ENCODE results near the gene MAML2.

MAML2 gene

DNA sequence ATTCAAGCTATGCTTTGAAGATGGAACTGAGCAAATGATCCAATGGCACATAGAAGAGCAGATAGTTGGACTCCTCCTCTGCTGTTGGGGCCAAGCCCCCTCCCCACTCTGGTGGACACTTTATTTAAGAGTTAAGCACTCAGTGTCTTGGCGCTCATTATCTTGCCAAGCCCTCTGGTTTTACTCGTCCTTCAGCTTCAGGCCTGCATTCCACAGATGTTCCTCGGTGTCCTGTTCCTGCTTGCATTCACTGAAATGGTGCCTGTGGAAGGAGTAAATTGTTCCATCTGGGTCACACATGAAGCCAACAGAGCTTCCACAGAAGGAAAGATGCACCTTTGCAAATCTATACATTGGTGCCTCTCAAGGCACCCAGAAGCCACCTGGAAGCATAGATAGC, 26.1 kb downstream of the MAML2 start:
- TF ChIP-seq, protein P1, sequence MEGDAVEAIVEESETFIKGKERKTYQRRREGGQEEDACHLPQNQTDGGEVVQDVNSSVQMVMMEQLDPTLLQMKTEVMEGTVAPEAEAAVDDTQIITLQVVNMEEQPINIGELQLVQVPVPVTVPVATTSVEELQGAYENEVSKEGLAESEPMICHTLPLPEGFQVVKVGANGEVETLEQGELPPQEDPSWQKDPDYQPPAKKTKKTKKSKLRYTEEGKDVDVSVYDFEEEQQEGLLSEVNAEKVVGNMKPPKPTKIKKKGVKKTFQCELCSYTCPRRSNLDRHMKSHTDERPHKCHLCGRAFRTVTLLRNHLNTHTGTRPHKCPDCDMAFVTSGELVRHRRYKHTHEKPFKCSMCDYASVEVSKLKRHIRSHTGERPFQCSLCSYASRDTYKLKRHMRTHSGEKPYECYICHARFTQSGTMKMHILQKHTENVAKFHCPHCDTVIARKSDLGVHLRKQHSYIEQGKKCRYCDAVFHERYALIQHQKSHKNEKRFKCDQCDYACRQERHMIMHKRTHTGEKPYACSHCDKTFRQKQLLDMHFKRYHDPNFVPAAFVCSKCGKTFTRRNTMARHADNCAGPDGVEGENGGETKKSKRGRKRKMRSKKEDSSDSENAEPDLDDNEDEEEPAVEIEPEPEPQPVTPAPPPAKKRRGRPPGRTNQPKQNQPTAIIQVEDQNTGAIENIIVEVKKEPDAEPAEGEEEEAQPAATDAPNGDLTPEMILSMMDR (conservative IDR thresholded peaks at IDR 0.05; ENCODE audit: low read depth) = no peak
- ChIA-PET CTCF (interaction anchor here (0.8 kb wide), 1 partner anchor 19 kb away, joined by 3 read pairs; no protein-coding TSS in a partner anchor), POLR2A (ENCODE audit: low non-redundant PET) (no interaction called here)
- no peak overlapping the region for H3K27ac ChIP-seq
- DNase-seq (ENCODE audit: low spot score) = no peak

DNA sequence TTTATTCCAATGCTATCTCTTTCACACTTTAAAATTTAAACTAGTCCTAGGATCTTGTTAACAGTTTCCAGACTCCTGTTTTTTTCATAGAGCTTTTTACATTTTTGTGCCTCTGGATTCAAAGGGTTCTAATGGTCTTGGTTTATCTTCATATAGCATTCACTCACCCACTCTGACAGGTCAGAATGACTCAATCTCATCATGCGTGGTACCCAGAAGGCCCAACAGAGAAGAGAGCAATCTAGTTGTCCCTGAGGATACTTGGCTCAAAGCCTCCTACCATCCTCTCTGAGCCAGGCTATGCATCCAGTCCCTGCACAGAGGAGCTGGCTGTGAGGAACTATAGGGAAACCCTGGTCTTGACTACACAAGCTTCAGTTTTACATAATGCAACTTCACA, 27.5 kb downstream of the MAML2 start:
- ChIA-PET CTCF (interaction anchor here (1.0 kb wide), 1 partner anchor 27 kb away, joined by 3 read pairs; the partner anchor contains the start of gene MAML2), POLR2A (ENCODE audit: low non-redundant PET) (no interaction called here)
- no peak for DNase-seq (ENCODE audit: low spot score)
- no peak overlapping the region for H3K27ac ChIP-seq
- TF ChIP-seq, protein P1 (conservative IDR thresholded peaks at IDR 0.05; ENCODE audit: low read depth) = no peak

DNA sequence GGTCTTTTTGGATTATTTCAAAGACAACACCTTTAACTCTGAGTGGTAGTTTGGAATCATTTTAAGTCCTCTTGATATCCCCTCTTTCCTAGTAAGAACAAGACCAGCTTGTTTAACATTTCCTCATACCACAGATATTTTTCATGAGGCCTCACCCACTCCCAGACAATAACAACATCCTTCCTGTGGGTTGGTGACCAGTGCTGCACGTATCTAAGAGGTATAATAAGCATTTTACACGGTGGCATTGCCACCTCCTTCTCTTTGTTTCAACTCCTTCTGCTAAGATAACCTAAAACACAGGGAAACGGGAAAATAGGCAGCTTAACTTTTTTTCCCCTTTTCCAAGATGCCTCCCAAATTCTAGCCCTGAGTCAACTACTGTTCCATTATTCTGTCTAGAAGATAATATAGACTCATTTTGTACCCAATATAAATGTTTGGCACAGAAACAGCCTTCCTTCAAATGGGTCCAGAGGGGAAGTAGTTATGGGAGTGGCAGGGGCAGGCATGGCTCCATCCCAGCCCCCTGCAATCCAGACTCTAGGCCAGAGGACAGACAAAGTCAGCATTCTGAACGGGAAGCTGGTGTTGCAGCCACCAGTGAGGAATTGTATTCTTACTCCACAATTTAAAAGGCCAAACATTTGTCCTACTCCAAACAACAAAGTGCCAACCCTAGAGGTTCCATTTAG, 28.5 kb downstream of the MAML2 start:
- POLR2A ChIA-PET (ENCODE audit: low non-redundant PET) = no interaction called here
- TF ChIP-seq, protein P1 (conservative IDR thresholded peaks at IDR 0.05; ENCODE audit: low read depth) = no peak
- CTCF ChIA-PET = interaction anchor here (0.6 to 1.0 kb wide), 3 partner anchors 28 to 127 kb away, joined by 3 read pairs; partner anchors contain the start of gene MAML2
- DNase-seq (ENCODE audit: low spot score) = peak; percentile 42
- H3K27ac ChIP-seq = peak overlapping the region; percentile 54; the same call in 1 of the 2 replicates

DNA sequence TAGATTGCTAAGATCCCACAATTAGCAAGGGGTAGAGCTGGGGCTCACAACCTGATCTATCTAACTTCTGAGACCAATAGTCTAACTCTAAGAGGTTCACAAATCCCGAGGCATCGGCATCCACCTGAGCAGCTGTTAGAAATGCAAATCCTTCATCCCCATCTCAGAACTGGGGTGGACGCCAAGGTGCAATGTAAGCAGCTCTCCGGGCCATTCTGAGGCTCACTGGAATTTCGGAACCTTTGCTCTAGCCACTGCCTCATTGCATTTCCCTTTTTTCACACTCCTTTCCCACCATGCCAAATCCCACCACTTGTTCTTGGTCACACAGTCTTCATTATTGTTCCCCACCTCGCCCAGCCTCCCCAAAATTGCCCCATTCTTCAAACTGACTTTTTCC, 29.8 kb downstream of the MAML2 start:
- ChIA-PET POLR2A (ENCODE audit: low non-redundant PET) (no interaction called here), CTCF (interaction anchor here (1.1 kb wide), 1 partner anchor 13 kb away, joined by 4 read pairs; no protein-coding TSS in a partner anchor)
- TF ChIP-seq, protein P1 (conservative IDR thresholded peaks at IDR 0.05; ENCODE audit: low read depth) = no peak
- DNase-seq (ENCODE audit: low spot score) = no peak
- no peak overlapping the region for H3K27ac ChIP-seq

DNA sequence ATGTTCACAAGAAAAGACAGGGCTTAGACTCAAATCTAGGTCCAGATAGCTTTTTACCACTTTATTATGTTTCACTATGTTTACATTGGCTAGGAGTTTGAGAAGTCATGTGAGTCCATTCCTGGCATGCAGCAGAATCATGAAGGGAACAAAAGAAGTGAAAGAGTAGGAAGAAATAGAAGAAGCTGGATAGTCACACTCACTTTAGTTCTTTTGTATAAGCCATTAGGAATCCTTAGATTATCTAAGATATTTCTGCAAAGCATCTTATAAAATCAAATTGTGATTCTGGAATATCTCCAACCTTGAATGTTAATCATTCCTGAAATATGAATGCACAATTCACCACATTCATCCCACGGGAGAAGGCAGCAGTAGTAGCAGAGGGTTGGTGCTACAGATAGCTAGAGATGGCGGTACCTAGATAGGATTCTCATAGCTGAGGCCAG, 31.9 kb downstream of the MAML2 start:
- no peak overlapping the region for H3K27ac ChIP-seq

DNA sequence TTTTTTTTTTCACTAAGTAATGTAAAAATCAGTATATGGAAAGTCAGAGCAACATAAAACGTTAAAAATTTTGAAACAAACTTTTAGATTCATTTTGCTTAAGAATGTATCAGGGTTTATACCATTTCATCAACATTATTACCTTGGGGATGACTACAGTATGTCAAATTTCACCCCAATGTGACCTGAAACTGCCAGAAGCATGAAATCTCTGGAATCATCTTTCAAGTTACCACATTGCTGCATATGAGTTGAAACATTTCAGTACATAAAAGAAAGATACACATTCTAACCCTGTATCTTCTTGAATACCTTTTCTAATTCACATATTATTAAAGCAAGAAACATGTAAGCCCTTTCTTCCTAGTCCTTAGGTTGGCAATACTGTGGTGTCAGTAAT, 32.8 kb downstream of the MAML2 start:
- H3K27ac ChIP-seq = no peak overlapping the region
- ChIA-PET CTCF (interaction anchor here (0.6 to 1.5 kb wide), 3 partner anchors 33 to 1201 kb away, joined by 3 to 6 read pairs (median 3); partner anchors contain the start of gene MAML2), POLR2A (ENCODE audit: low non-redundant PET) (no interaction called here)
- no peak for DNase-seq (ENCODE audit: low spot score)
- TF ChIP-seq, protein P1 (conservative IDR thresholded peaks at IDR 0.05; ENCODE audit: low read depth) = no peak

More for the DNA sequence above, 31.9 kb downstream of the MAML2 start:
- DNase-seq (ENCODE audit: low spot score) = no peak
- TF ChIP-seq, protein P1 (conservative IDR thresholded peaks at IDR 0.05; ENCODE audit: low read depth) = no peak
- POLR2A ChIA-PET (ENCODE audit: low non-redundant PET) = no interaction called here
- CTCF ChIA-PET = interaction anchor here (0.5 to 1.5 kb wide), 3 partner anchors 21 to 407 kb away, joined by 3 to 6 read pairs (median 3); partner anchors contain the start of gene MAML2
